Mesenchymal stem cell (in vitro differentiated cells and primary cell): ENCODE results near the gene SEC63.
"Not testable (repeated sequence)": the region's sequence is repeated elsewhere in the genome, so short reads cannot be mapped to it uniquely, and the experiment has no call there.

Experiments
- DNase-seq: peaks from one replicate; pipeline ENCODE4 v3.0.0-alpha.2; 2013
- H2AFZ ChIP-seq: one replicate; pipeline ENCODE4 v1.6.1; 2013; ENCODE audit warnings: low read depth, mild to moderate bottlenecking, control low read depth, inconsistent platforms, low read length, moderate library complexity
- H2AK5ac ChIP-seq: 2 replicates; pipeline ENCODE4 v1.6.1; 2013; ENCODE audit warnings: low read length, moderate library complexity, mild to moderate bottlenecking, inconsistent platforms; ENCODE audit not compliant: severe bottlenecking
- H2BK120ac ChIP-seq: one replicate; pipeline ENCODE4 v1.6.1; 2013; ENCODE audit warnings: low read depth, mild to moderate bottlenecking, inconsistent platforms, low read length, moderate library complexity
- H2BK12ac ChIP-seq, 2 experiments: one replicate each; pipeline ENCODE4 v1.6.1; 2013; ENCODE audit warnings: inconsistent platforms in 2 of 2, low read length in 2 of 2, mild to moderate bottlenecking in 2 of 2, moderate library complexity in 2 of 2, control low read depth in 1 of 2
- H2BK15ac ChIP-seq: one replicate; pipeline ENCODE4 v1.6.1; 2013; ENCODE audit warnings: mild to moderate bottlenecking, low read depth, inconsistent platforms; ENCODE audit not compliant: poor library complexity, severe bottlenecking
- H2BK5ac ChIP-seq: 2 replicates; pipeline ENCODE4 v1.6.1; 2013; ENCODE audit warnings: low read depth, mild to moderate bottlenecking, low read length, control low read depth, inconsistent platforms; ENCODE audit not compliant: poor library complexity, severe bottlenecking
- H3K14ac ChIP-seq, 2 experiments: one replicate each; pipeline ENCODE4 v1.6.1; 2013; ENCODE audit warnings: inconsistent platforms in 2 of 2, low read length in 2 of 2, control low read depth in 1 of 2, mild to moderate bottlenecking in 1 of 2, moderate library complexity in 1 of 2
- H3K18ac ChIP-seq, 2 experiments: one replicate each; pipeline ENCODE4 v1.6.1; 2013; ENCODE audit warnings: inconsistent platforms in 2 of 2, low read length in 2 of 2, control low read depth in 1 of 2, low read depth in 1 of 2, mild to moderate bottlenecking in 1 of 2
- H3K23ac ChIP-seq, 2 experiments: one replicate each; pipeline ENCODE4 v1.6.1; 2013; ENCODE audit warnings: inconsistent platforms in 2 of 2, low read length in 2 of 2, mild to moderate bottlenecking in 2 of 2, moderate library complexity in 2 of 2, control low read depth in 1 of 2
- H3K27ac ChIP-seq: 2 replicates; pipeline ENCODE4 v1.5.1; 2013; ENCODE audit warnings: mild to moderate bottlenecking, moderate library complexity, low read length, control low read depth, inconsistent platforms; ENCODE audit not compliant: poor library complexity, severe bottlenecking
- H3K27me3 ChIP-seq, 2 experiments: 2 replicates each; pipeline versions ENCODE4 v1.6.1 to v1.7.0; 2013; ENCODE audit warnings: low read length in 2 of 2, mild to moderate bottlenecking in 2 of 2, moderate library complexity in 2 of 2, control low read depth in 1 of 2, inconsistent platforms in 1 of 2; ENCODE audit not compliant: control insufficient read depth in 1 of 2, insufficient read depth in 1 of 2
- H3K36me3 ChIP-seq, 2 experiments: 2 replicates each; pipeline versions ENCODE4 v1.6.1 to v1.7.0; 2013; ENCODE audit warnings: low read length in 2 of 2, control low read depth in 1 of 2, inconsistent platforms in 1 of 2, low read depth in 1 of 2, mild to moderate bottlenecking in 1 of 2; ENCODE audit not compliant: insufficient read depth in 2 of 2, control insufficient read depth in 1 of 2
- H3K4ac ChIP-seq, 2 experiments: one replicate each; pipeline ENCODE4 v1.6.1; 2013; ENCODE audit warnings: inconsistent platforms in 2 of 2, low read length in 2 of 2, mild to moderate bottlenecking in 2 of 2, moderate library complexity in 2 of 2, control low read depth in 1 of 2, low read depth in 1 of 2
- H3K4me1 ChIP-seq: 2 replicates; pipeline ENCODE4 v1.6.1; 2013; ENCODE audit warnings: low read depth, low read length, control low read depth; ENCODE audit not compliant: control insufficient read depth, insufficient read depth
- H3K4me2 ChIP-seq: 2 replicates; pipeline ENCODE4 v1.6.1; 2013; ENCODE audit warnings: low read length, mild to moderate bottlenecking, inconsistent platforms; ENCODE audit not compliant: poor library complexity, severe bottlenecking
- H3K4me3 ChIP-seq, 2 experiments: 2 replicates each; pipeline versions ENCODE4 v1.5.1 to v1.7.0; 2013; ENCODE audit warnings: low read length in 2 of 2, mild to moderate bottlenecking in 2 of 2, control low read depth in 1 of 2, low read depth in 1 of 2; ENCODE audit not compliant: insufficient read depth in 1 of 2
- H3K79me1 ChIP-seq: replicated peaks from 2 replicates; pipeline ENCODE4 v1.6.1; 2013; ENCODE audit warnings: mild to moderate bottlenecking, control low read depth, low read length, inconsistent platforms; ENCODE audit not compliant: poor library complexity, severe bottlenecking
- H3K9ac ChIP-seq: 2 replicates; pipeline ENCODE4 v1.7.0; 2013; ENCODE audit warnings: mild to moderate bottlenecking, low read length, moderate library complexity
- H3K9me3 ChIP-seq: 2 replicates; pipeline ENCODE4 v1.7.0; 2013; ENCODE audit warnings: mild to moderate bottlenecking, low read length; ENCODE audit not compliant: control insufficient read depth
- H4K8ac ChIP-seq: one replicate; pipeline ENCODE4 v1.6.1; 2013; ENCODE audit warnings: inconsistent platforms, mild to moderate bottlenecking, low read length, moderate library complexity
- H4K91ac ChIP-seq: one replicate; pipeline ENCODE4 v1.6.1; 2013; ENCODE audit warnings: mild to moderate bottlenecking, low read length, inconsistent platforms
- WGBS: methylation state at CpG from one replicate; pipeline ENCODE4 v1.1.7; 2013; ENCODE audit warnings: mixed read lengths; 5-methylcytosine and 5-hydroxymethylcytosine counted together

Gene SEC63

GRCh38 chr6:107916961-107917360, 41.0 kb downstream of the SEC63 start:
- not testable (repeated sequence) for H2BK12ac ChIP-seq, H3K27me3 ChIP-seq, H3K14ac ChIP-seq, H3K27ac ChIP-seq, H3K23ac ChIP-seq, H3K18ac ChIP-seq, H3K9ac ChIP-seq, H3K4me2 ChIP-seq, H3K4ac ChIP-seq, H2BK15ac ChIP-seq, H2BK120ac ChIP-seq, DNase-seq, H3K4me3 ChIP-seq, H2AFZ ChIP-seq, H3K4me1 ChIP-seq, H4K91ac ChIP-seq, H4K8ac ChIP-seq, H2BK5ac ChIP-seq, H2AK5ac ChIP-seq
- Histone ChIP-seq H3K79me1 (peaks cover 19% of the 10 kb centered on the region), H3K36me3 (peaks cover 27 to 84% of the 10 kb centered on the region in 2 experiments), H3K9me3 (peaks cover 13% of the 10 kb centered on the region)
- WGBS = 95% methylated on average over 4 of the region's 6 CpGs

DNA sequence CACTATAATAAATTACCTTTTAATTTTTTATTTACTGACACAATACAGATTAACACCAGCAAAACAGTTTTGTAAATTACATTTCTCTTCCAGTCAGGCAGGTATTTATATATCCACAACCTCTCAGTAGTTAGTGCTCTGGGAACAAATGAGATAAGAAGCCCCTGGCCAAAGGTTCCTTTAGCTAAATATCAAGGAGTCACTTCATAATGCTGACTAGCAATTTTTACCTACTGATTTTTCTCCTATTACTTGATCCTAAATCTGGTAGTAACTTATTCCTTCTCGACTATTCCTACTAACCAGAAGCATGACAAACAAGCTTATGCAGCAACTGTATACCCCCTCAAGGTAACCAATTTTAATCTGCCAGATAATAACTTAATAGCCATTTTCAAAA, 46.3 kb downstream of the SEC63 start:
- no peak overlapping the region for H3K27ac ChIP-seq
- no peak overlapping the region for H3K14ac ChIP-seq
- peaks cover 15 to 88% of the 10 kb centered on the region in 2 experiments for H3K36me3 ChIP-seq
- no peak overlapping the region for H3K4me3 ChIP-seq
- no peaks in the 10 kb centered on the region for H3K27me3 ChIP-seq
- H3K4ac ChIP-seq = no peak overlapping the region
- no peak overlapping the region for H2AFZ ChIP-seq
- H4K8ac ChIP-seq = no peak overlapping the region
- WGBS = 93% methylated on average over 1 of the region's 1 CpG
- H3K4me1 ChIP-seq = no peaks in the 10 kb centered on the region
- no peaks in the 10 kb centered on the region for H3K9me3 ChIP-seq
- H3K4me2 ChIP-seq = no peak overlapping the region
- no peak overlapping the region for H2BK120ac ChIP-seq
- no peak overlapping the region for H2AK5ac ChIP-seq
- H2BK12ac ChIP-seq = no peak overlapping the region
- DNase-seq = no peak
- H4K91ac ChIP-seq = no peak overlapping the region
- no peak overlapping the region for H2BK15ac ChIP-seq
- no peak overlapping the region for H3K18ac ChIP-seq
- H2BK5ac ChIP-seq = no peak overlapping the region
- H3K9ac ChIP-seq = no peak overlapping the region
- H3K23ac ChIP-seq = no peak overlapping the region
- peaks cover 16% of the 10 kb centered on the region for H3K79me1 ChIP-seq

- Histone ChIP-seq H3K18ac (no peak overlapping the region), H2BK12ac (no peak overlapping the region), H3K9me3 (no peaks in the 10 kb centered on the region), H3K23ac (no peak overlapping the region), H3K9ac (no peak overlapping the region), H3K27ac (no peak overlapping the region), H2AFZ (no peak overlapping the region), H3K4me2 (no peak overlapping the region), H3K14ac (no peak overlapping the region), H4K8ac (no peak overlapping the region), H3K4me3 (no peak overlapping the region), H3K36me3 (peaks cover 17 to 87% of the 10 kb centered on the region in 2 experiments), H4K91ac (no peak overlapping the region), H2AK5ac (no peak overlapping the region), H2BK120ac (no peak overlapping the region), H3K79me1 (peaks cover 7% of the 10 kb centered on the region), H3K4ac (no peak overlapping the region), H2BK5ac (no peak overlapping the region), H3K27me3 (no peaks in the 10 kb centered on the region), H2BK15ac (no peak overlapping the region), H3K4me1 (no peaks in the 10 kb centered on the region)
- DNase-seq = no peak
These were observed 63.1 kb downstream of the SEC63 start for GRCh38 chr6:107894809-107895396.

GRCh38 chr6:107890431-107890830, 67.6 kb downstream of the SEC63 start:
- H3K4me3 ChIP-seq = not testable (repeated sequence)

More at GRCh38 chr6:107890431-107890830, 67.6 kb downstream of the SEC63 start:
- 100% methylated on average over 4 of the region's 4 CpGs for WGBS
- not testable (repeated sequence) for H2BK12ac ChIP-seq, H3K18ac ChIP-seq, H2BK15ac ChIP-seq, H3K9me3 ChIP-seq, H2AK5ac ChIP-seq, H2BK120ac ChIP-seq, H3K79me1 ChIP-seq, H3K4me2 ChIP-seq, H2AFZ ChIP-seq, H4K8ac ChIP-seq, H3K9ac ChIP-seq, DNase-seq, H4K91ac ChIP-seq, H3K27me3 ChIP-seq, H3K27ac ChIP-seq, H2BK5ac ChIP-seq, H3K14ac ChIP-seq, H3K4me1 ChIP-seq, H3K23ac ChIP-seq, H3K4ac ChIP-seq
- H3K36me3 ChIP-seq = peaks cover 6 to 53% of the 10 kb centered on the region in 2 experiments
